Omental fat pad (tissue), 4 donors: ENCODE results near the gene ATAD1. TPM values are rescaled to one million over a fixed set of nuclear protein-coding genes. Genes with fewer than 3 reads are reported as not detected.
"Not testable (repeated sequence)": the region's sequence is repeated elsewhere in the genome, so short reads cannot be mapped to it uniquely, and the experiment has no call there.

Experiments used
- ATAC-seq: fragments of 150-250 bp; one replicate; pipeline ENCODE4 v1.9.1; 2016; ENCODE audit warnings: mild to moderate bottlenecking, moderate library complexity; ENCODE audit not compliant: low FRiP score
- DNase-seq: peaks from one replicate; pipeline ENCODE4 v3.0.0-alpha.2; 2019; ENCODE audit warnings: low spot score
- CTCF ChIP-seq, 3 donors: fragments of 450-650 bp; IDR thresholded peaks; one replicate each; pipeline ENCODE4 v1.5.1; 2016 to 2017; ENCODE audit warnings: antibody characterized with exemption in 3 of 3, mild to moderate bottlenecking in 3 of 3, moderate library complexity in 2 of 3
- total RNA-seq, 4 donors: library from RNA; depleted of rRNA; stranded (reverse); fragments of >200 nt; gene quantifications; one replicate each; pipeline ENCODE4 v1.1.0, GENCODE V29; 2016

ATAD1 gene
- total RNA-seq, 4 donors from 2014 or later, result 29.4 to 34.2 (median 31.5) TPM

- ATAC-seq (peak; percentile 67), DNase-seq (no peak)
- no peak for TF ChIP-seq CTCF (IDR thresholded peaks at IDR 0.05)
Measured at GRCh38 chr10:87818505-87819288, 671 bp upstream of the ATAD1 start.

GRCh38 chr10:87816898-87817608, 973 bp downstream of the ATAD1 start:
- ATAC-seq (no peak), DNase-seq (no peak)
- no peak for TF ChIP-seq CTCF (IDR thresholded peaks at IDR 0.05)

GRCh38 chr10:87816163-87816897, 1.7 kb downstream of the ATAD1 start:
- ATAC-seq (no peak), DNase-seq (no peak)
- TF ChIP-seq CTCF (IDR thresholded peaks at IDR 0.05), result no peak

GRCh38 chr10:87804939-87805569, 13.0 kb downstream of the ATAD1 start:
- ATAC-seq (no peak), DNase-seq (no peak)
- no peak for TF ChIP-seq CTCF (IDR thresholded peaks at IDR 0.05)

- no peak for TF ChIP-seq CTCF (IDR thresholded peaks at IDR 0.05)
- ATAC-seq (no peak), DNase-seq (no peak)
Measured at GRCh38 chr10:87803831-87804230, 14.2 kb downstream of the ATAD1 start.

GRCh38 chr10:87803328-87803727, 14.7 kb downstream of the ATAD1 start:
- DNase-seq, result no peak
- no peak for TF ChIP-seq CTCF (IDR thresholded peaks at IDR 0.05)
- ATAC-seq, result no peak

- ATAC-seq, DNase-seq: not testable (repeated sequence)
Measured at GRCh38 chr10:87801813-87802435, 16.1 kb downstream of the ATAD1 start.
